ENCODE measurements around the gene NFAM1.

The NFAM1 gene

GRCh38 chr22:42439021-42439567, 6.9 kb upstream of the NFAM1 start:
- no peak for DNase-seq

GRCh38 chr22:42438293-42438650, 6.1 kb upstream of the NFAM1 start:
- no peak for DNase-seq

GRCh38 chr22:42437488-42438292, 5.5 kb upstream of the NFAM1 start:
- peak; percentile 71 for DNase-seq

GRCh38 chr22:42436404-42436803, 4.2 kb upstream of the NFAM1 start:
- no peak for DNase-seq

- no peak for DNase-seq
These were observed 2.7 kb upstream of the NFAM1 start for GRCh38 chr22:42434748-42435425.

GRCh38 chr22:42433754-42434682, 1.8 kb upstream of the NFAM1 start:
- no peak for DNase-seq

GRCh38 chr22:42432818-42433217, 615 bp upstream of the NFAM1 start:
- no peak for DNase-seq

GRCh38 chr22:42431401-42432019, 693 bp downstream of the NFAM1 start:
- peak; percentile 65 for DNase-seq

- DNase-seq: no peak
These were observed 1.6 kb downstream of the NFAM1 start for GRCh38 chr22:42430528-42431125.

- DNase-seq: no peak
These were observed 3.4 kb downstream of the NFAM1 start for GRCh38 chr22:42428760-42429159.

GRCh38 chr22:42428025-42428424, 4.2 kb downstream of the NFAM1 start:
- no peak for DNase-seq

GRCh38 chr22:42427167-42427566, 5.0 kb downstream of the NFAM1 start:
- DNase-seq: no peak

- no peak for DNase-seq
These were observed 6.2 kb downstream of the NFAM1 start for GRCh38 chr22:42425989-42426355.

GRCh38 chr22:42425337-42425988, 6.7 kb downstream of the NFAM1 start:
- DNase-seq: no peak

GRCh38 chr22:42419243-42419881, 12.8 kb downstream of the NFAM1 start:
- DNase-seq: no peak

GRCh38 chr22:42418811-42419242, 13.4 kb downstream of the NFAM1 start:
- no peak for DNase-seq

GRCh38 chr22:42417645-42418305, 14.4 kb downstream of the NFAM1 start:
- no peak for DNase-seq

GRCh38 chr22:42416671-42417230, 15.5 kb downstream of the NFAM1 start:
- DNase-seq: no peak

GRCh38 chr22:42414565-42415303, 17.5 kb downstream of the NFAM1 start:
- DNase-seq: no peak
